ENCODE data around the gene ADAMTSL3. TPM values are rescaled to one million over a fixed set of nuclear protein-coding genes. Genes with fewer than 3 reads are reported as not detected.

The ADAMTSL3 gene
- total RNA-seq, 1 donor from 2014 or later, result 0.41 TPM

GRCh38 chr15:83769411-83769999 is 115.6 kb downstream of the ADAMTSL3 start:
- Histone ChIP-seq H2AFZ (replicated peaks) (no peak overlapping the region), H4K20me1 (ENCODE audit: low read depth) (no peaks in the 10 kb centered on the region), H3K4me1 (no peaks in the 10 kb centered on the region), H3K27me3 (no peaks in the 10 kb centered on the region), H3K9me3 (ENCODE audit: low read depth) (no peaks in the 10 kb centered on the region), H3K4me3 (no peak overlapping the region), H3K4me2 (no peak overlapping the region), H3K9ac (no peak overlapping the region), H3K79me2 (ENCODE audit: low read depth) (no peaks in the 10 kb centered on the region), H3K27ac (no peak overlapping the region), H3F3A (ENCODE audit: low read depth) (no peaks in the 10 kb centered on the region), H3K36me3 (no peaks in the 10 kb centered on the region)
- H3K9me3 Mint-ChIP-seq, result no peaks in the 10 kb centered on the region
- H3K27ac Mint-ChIP-seq, result no peak overlapping the region
- H3K4me3 Mint-ChIP-seq, result no peak overlapping the region
- no peaks in the 10 kb centered on the region for H3K4me1 Mint-ChIP-seq
- no peaks in the 10 kb centered on the region for H3K36me3 Mint-ChIP-seq
- no peaks in the 10 kb centered on the region for H3K27me3 Mint-ChIP-seq (ENCODE audit: insufficient read depth, low read depth)
- no peak for TF ChIP-seq EZH2phosphoT487 (IDR thresholded peaks at IDR 0.05)
- TF ChIP-seq EZH2 (IDR thresholded peaks at IDR 0.05), result no peak
- no peak for TF ChIP-seq CTCF (IDR thresholded peaks at IDR 0.05)
- no peak for DNase-seq (ENCODE audit: low spot score)

- Mint-ChIP-seq H3K9me3 (no peaks in the 10 kb centered on the region), H3K27me3 (ENCODE audit: insufficient read depth, low read depth) (no peaks in the 10 kb centered on the region), H3K4me3 (no peak overlapping the region), H3K27ac (no peak overlapping the region), H3K36me3 (no peaks in the 10 kb centered on the region), H3K4me1 (no peaks in the 10 kb centered on the region)
- no peaks in the 10 kb centered on the region for H3K4me1 ChIP-seq
- no peak overlapping the region for H3K9ac ChIP-seq
- H3K4me2 ChIP-seq, result no peak overlapping the region
- no peaks in the 10 kb centered on the region for H4K20me1 ChIP-seq (ENCODE audit: low read depth)
- DNase-seq (ENCODE audit: low spot score), result no peak
- no peaks in the 10 kb centered on the region for H3K9me3 ChIP-seq (ENCODE audit: low read depth)
- H3K36me3 ChIP-seq, result no peaks in the 10 kb centered on the region
- H2AFZ ChIP-seq (replicated peaks), result no peak overlapping the region
- H3K27ac ChIP-seq, result no peak overlapping the region
- H3K27me3 ChIP-seq, result no peaks in the 10 kb centered on the region
- no peak overlapping the region for H3K4me3 ChIP-seq
- H3F3A ChIP-seq (ENCODE audit: low read depth), result no peaks in the 10 kb centered on the region
- no peak for TF ChIP-seq EZH2phosphoT487 (IDR thresholded peaks at IDR 0.05)
- no peak for TF ChIP-seq EZH2 (IDR thresholded peaks at IDR 0.05)
- no peak for TF ChIP-seq CTCF (IDR thresholded peaks at IDR 0.05)
- no peaks in the 10 kb centered on the region for H3K79me2 ChIP-seq (ENCODE audit: low read depth)
Observed at GRCh38 chr15:83775738-83776137, 121.8 kb downstream of the ADAMTSL3 start.

GRCh38 chr15:83776986-83777385 is 123.1 kb downstream of the ADAMTSL3 start:
- H3K9me3 Mint-ChIP-seq, result no peaks in the 10 kb centered on the region
- no peak overlapping the region for H2AFZ ChIP-seq (replicated peaks)
- H3K9me3 ChIP-seq (ENCODE audit: low read depth), result no peaks in the 10 kb centered on the region
- H3K4me3 ChIP-seq, result no peak overlapping the region
- no peak overlapping the region for H3K9ac ChIP-seq
- no peak overlapping the region for H3K4me2 ChIP-seq
- no peaks in the 10 kb centered on the region for H3F3A ChIP-seq (ENCODE audit: low read depth)
- no peak overlapping the region for H3K27ac Mint-ChIP-seq
- TF ChIP-seq EZH2 (IDR thresholded peaks at IDR 0.05) (no peak), EZH2phosphoT487 (IDR thresholded peaks at IDR 0.05) (no peak), CTCF (IDR thresholded peaks at IDR 0.05) (no peak)
- H3K27me3 ChIP-seq, result no peaks in the 10 kb centered on the region
- no peak overlapping the region for H3K27ac ChIP-seq
- no peak overlapping the region for H3K4me3 Mint-ChIP-seq
- no peaks in the 10 kb centered on the region for H3K36me3 Mint-ChIP-seq
- H3K36me3 ChIP-seq, result no peaks in the 10 kb centered on the region
- H3K27me3 Mint-ChIP-seq (ENCODE audit: insufficient read depth, low read depth), result no peaks in the 10 kb centered on the region
- no peaks in the 10 kb centered on the region for H3K4me1 Mint-ChIP-seq
- H3K79me2 ChIP-seq (ENCODE audit: low read depth), result no peaks in the 10 kb centered on the region
- no peaks in the 10 kb centered on the region for H3K4me1 ChIP-seq
- DNase-seq (ENCODE audit: low spot score), result no peak
- H4K20me1 ChIP-seq (ENCODE audit: low read depth), result no peaks in the 10 kb centered on the region
